ENCODE results near the gene RAB8B. TPM values are rescaled to one million over a fixed set of nuclear protein-coding genes. Genes with fewer than 3 reads are reported as not detected.

The RAB8B gene
- total and polyA plus RNA-seq, 4 donors, result 3.8 to 26.5 (median 7.6) TPM

GRCh38 chr15:63283126-63283525 is 93.7 kb downstream of the RAB8B start (continued):
- TF ChIP-seq, protein P1, sequence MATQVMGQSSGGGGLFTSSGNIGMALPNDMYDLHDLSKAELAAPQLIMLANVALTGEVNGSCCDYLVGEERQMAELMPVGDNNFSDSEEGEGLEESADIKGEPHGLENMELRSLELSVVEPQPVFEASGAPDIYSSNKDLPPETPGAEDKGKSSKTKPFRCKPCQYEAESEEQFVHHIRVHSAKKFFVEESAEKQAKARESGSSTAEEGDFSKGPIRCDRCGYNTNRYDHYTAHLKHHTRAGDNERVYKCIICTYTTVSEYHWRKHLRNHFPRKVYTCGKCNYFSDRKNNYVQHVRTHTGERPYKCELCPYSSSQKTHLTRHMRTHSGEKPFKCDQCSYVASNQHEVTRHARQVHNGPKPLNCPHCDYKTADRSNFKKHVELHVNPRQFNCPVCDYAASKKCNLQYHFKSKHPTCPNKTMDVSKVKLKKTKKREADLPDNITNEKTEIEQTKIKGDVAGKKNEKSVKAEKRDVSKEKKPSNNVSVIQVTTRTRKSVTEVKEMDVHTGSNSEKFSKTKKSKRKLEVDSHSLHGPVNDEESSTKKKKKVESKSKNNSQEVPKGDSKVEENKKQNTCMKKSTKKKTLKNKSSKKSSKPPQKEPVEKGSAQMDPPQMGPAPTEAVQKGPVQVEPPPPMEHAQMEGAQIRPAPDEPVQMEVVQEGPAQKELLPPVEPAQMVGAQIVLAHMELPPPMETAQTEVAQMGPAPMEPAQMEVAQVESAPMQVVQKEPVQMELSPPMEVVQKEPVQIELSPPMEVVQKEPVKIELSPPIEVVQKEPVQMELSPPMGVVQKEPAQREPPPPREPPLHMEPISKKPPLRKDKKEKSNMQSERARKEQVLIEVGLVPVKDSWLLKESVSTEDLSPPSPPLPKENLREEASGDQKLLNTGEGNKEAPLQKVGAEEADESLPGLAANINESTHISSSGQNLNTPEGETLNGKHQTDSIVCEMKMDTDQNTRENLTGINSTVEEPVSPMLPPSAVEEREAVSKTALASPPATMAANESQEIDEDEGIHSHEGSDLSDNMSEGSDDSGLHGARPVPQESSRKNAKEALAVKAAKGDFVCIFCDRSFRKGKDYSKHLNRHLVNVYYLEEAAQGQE (IDR thresholded peaks at IDR 0.05), result no peak
- TF ChIP-seq, protein P2, sequence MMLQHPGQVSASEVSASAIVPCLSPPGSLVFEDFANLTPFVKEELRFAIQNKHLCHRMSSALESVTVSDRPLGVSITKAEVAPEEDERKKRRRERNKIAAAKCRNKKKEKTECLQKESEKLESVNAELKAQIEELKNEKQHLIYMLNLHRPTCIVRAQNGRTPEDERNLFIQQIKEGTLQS (IDR thresholded peaks at IDR 0.05), result no peak
- no peak for TF ChIP-seq FOXA1 (IDR thresholded peaks at IDR 0.05)
- TF ChIP-seq HNF4G (IDR thresholded peaks at IDR 0.05), result no peak
- no peak for TF ChIP-seq FOXA2 (IDR thresholded peaks at IDR 0.05)

GRCh38 chr15:63284335-63284734 is 94.9 kb downstream of the RAB8B start:
- no peaks in the 10 kb centered on the region for H3K27me3 ChIP-seq (ENCODE audit: control insufficient read depth in 4 of 4, insufficient read depth in 4 of 4, low read length in 3 of 4)
- no peak for DNase-seq (ENCODE audit: low spot score)
- no peak overlapping the region for H3K27ac ChIP-seq (ENCODE audit: low read depth in 1 of 2, low read length in 2 of 2)
- no peaks in the 10 kb centered on the region for H3K4me1 ChIP-seq (ENCODE audit: control insufficient read depth in 4 of 4, insufficient read depth in 4 of 4, low read length in 3 of 4)
- no peaks in the 10 kb centered on the region for H3K9me3 ChIP-seq (ENCODE audit: control insufficient read depth in 4 of 4, low read length in 3 of 4)
- H3K9ac ChIP-seq (ENCODE audit: low read depth in 1 of 2, low read length in 2 of 2), result no peak overlapping the region
- no peak overlapping the region for H3K4me3 ChIP-seq (ENCODE audit: low read depth in 1 of 3, low read length in 3 of 3)
- TF ChIP-seq HNF4A (conservative IDR thresholded peaks at IDR 0.05) (no peak), JUND (IDR thresholded peaks at IDR 0.05) (no peak), RAD21 (IDR thresholded peaks at IDR 0.05) (no peak), YY1 (IDR thresholded peaks at IDR 0.05) (no peak), FOXA1 (IDR thresholded peaks at IDR 0.05) (no peak), CTCF (IDR thresholded peaks at IDR 0.05; ENCODE audit: low read depth, low read length, missing input control) (no peak), RXRA (IDR thresholded peaks at IDR 0.05) (no peak), TAF1 (conservative IDR thresholded peaks at IDR 0.05) (no peak), HNF4G (IDR thresholded peaks at IDR 0.05) (no peak), SP1 (IDR thresholded peaks at IDR 0.05) (no peak), ZBTB33 (IDR thresholded peaks at IDR 0.05) (no peak)
- TF ChIP-seq, protein P2 (IDR thresholded peaks at IDR 0.05), result no peak
- TF ChIP-seq, protein P1 (IDR thresholded peaks at IDR 0.05), result no peak
- no peaks in the 10 kb centered on the region for H3K36me3 ChIP-seq (ENCODE audit: control insufficient read depth in 4 of 4, insufficient read depth in 3 of 4, low read depth in 1 of 4, low read length in 3 of 4)
- WGBS, result 92% methylated on average over 6 of the region's 6 CpGs
